Measurements from ENCODE around the gene FOXN3.

The FOXN3 gene

DNA sequence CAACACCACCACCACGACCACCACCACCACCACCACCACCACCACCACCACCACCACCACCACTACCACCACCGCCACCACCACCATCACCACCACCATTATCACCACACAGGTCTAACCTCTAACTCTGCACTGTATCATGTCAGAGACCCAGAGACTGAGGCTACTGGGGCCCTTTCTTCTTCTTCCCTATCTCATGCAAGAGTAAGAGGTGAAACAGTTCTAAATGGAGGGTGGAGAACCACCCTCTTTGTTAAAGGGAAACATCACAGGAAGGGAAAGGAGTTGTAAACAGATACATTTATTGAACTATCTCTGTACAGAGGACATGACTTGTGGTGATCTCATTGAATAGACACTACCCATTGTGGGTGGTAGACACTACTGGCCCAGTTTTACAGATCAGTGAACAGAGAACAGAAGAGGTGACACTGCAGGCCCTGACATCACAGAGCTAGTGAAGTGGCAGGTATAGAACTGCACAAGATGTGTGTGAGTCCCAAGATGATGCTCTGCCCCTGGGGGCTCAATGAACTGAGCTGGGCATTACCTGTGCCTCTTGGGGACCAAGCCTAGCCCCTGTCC, 91.6 kb downstream of the FOXN3 start:
- no peak for DNase-seq

DNA sequence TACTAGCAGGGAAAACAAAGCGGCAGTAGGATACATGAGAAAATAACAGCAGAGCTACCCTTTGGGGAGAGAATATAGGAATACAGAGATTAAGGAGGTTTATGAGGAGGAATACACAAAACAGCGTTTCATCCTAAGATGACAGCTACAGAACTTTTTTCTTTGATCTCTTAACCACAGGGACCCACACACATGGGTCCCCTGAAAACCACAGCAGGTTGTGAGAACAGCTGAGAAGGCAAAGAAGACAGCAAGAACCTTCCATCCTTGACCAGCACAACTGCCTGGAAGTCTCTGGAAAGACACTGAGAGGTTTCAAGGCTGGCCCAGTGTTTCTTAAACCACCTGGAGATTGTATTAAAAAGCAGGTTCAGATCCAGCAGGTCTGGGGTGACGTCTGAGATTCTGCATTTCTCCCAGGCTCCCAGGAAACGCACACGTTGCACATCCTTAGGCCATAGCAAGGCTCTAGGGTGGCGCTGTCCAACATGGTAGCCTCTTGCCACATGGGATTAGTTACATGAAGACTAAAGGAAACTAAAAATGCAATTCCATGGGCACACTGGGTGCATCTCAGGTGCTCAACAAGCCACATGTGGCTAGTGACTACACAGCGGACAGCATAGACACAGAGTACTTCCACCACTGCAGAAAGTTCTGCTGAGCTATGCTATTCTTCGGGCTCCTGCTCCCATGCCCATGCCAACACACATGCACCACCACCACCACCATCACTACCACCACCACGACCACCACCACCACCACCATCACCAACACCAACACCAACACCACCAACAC, 92.3 kb downstream of the FOXN3 start:
- no peak for DNase-seq

DNA sequence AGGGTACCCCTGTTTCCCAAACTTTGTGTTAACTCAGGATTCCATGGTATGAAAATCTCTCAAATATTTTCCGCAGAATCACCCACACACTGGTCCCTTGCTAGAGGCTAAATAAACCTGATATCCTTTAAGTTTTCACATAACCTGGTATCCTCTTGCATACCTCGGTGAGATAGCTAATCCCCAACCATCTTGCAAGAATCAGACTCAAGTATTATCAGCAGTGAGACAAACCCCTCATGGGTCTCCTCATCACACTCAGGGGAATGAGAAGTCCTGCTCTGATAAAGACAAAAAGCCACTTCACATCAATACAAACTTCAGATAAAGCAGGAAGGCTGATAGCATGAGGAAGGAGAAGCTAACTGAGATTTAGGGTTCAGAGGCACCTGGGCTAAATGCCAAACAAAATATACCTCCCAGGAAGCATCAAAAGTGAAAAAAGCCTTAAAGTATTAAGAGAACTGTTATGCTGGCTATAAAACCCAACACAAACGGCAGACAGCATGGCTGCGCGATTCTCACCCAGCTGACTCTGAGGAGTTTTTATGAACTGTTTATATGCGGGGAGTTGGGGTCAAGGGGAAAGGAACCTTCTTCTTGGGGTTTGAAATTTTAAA, 96.5 kb downstream of the FOXN3 start:
- DNase-seq, result no peak

DNA sequence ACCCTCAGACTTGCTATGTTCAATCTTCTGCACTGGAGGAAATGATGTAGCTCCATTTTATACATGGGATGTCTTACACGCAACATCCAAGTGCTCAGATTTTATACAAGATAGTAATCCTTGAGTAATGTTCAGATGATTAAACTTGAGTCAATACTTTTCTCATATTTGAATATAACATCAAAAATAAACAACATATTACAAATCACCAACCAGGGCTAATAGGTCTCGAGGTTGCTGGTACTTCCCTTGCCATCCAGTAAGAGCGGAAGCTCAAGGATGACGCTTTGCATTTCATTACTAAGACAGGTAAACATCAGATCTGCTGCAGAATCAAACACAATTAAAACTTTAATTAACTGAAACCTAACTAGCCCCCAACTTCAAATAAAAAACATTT, 97.3 kb downstream of the FOXN3 start:
- DNase-seq, result no peak

DNA sequence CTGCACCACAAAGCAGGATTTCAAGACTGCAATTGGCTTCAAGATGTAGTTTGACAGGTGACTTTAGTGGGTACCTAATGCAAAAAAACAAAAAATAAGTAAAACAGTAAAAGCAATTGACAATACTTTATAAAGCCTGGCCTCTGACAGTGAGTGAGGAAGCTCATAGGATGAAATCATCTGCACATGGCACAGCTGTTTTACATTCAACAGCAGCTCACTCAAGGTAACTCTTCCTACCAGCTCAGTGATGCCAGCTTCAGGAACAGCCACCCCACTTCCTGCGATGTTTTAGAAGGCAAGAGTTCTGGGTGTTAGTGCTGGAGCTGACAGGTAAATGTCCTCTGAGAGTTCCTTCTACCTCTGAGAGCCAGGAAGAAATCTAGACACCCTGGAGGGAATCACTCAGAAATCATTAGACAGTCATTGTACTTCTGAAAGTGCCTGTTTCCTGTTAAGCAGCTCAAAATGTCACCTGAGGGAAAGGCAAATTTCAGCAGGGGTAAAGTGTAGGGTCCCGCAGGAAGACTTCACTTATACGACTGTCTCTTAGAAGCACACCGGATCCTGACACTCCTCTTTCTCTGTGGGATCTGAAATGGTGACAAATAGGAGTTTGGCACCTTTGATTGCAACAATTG, 99.9 kb downstream of the FOXN3 start:
- DNase-seq, result no peak

DNA sequence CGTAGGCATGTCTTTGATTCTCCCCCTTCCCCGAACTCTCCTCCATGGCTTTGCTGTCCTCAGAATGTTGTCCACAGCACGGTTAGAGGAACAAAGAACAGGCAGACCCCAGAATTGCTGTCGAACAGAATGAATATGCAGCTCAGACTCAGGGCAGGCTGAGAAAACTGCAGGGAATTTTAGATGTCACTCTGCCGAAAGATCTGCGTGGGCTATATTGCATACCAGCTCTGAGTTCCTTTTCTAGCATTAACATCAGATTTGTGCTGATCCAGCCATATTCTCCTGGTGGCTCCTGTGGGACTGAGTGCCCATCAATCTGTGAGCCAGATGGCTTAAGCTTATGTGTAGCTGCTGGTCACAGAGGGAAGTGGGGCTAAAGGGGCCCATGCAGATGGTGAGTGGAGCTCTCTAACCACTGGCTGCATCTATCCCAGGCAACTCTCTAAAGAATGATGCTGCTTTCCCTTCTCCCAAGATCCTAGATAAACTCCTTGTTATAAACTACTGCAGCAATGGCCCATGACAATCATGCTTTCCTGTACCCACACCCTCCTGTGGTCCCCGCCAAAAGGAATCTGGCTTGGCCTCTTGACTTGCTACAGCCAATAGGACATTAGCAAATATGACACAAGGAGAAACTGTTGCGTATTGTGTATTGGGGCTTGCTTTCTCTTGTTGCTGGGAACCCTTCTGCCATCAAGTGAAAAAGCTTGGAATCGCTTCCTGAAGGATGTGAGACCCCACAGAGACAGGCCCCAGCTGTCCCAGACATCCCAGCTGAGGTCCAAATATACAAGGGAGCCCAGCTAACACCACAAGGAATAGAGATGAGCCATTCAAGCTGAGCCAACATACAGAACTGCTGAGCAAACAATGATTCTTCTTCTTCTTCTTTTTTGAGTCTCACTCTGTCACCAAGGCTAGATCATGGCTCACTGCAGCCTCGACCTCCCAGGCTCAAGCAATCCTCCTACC, 101.3 kb downstream of the FOXN3 start:
- DNase-seq, result no peak

DNA sequence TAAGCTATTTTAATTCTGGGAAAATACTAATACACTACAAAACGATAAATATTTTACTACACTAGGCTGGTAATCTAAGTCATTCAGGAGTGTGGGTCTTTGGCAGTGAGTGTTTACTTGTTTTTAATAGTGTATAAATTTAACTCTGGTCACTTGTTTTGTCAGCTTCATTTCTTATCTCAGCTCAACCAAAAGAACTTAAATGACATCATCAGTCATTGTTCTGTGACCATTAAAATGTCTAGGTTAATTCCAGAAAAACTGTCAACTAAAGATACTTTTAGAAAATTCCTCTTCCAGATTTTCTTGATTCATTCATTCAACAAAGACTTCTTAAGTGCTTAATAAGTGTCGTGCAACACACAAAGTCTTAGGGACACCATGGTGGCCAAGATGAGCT, 102.8 kb downstream of the FOXN3 start:
- no peak for DNase-seq

DNA sequence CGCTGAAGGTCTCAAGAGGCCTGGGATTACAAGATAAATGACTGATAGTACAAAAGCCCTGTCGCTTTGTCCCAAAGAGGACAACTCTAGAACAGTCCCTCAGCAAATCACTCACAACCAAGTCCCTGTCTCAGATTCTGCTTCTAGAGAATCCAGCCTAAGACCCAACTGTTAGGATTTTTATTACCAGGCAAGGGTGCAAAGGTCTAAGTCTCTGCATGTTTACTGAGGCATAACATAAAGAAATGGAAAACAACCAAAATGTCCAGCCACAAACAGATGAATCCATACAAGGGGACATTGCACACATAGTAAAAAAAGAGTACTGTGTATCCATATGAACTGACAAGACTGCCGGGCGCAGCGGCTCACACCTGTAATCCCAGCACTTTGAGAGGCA, 104.1 kb downstream of the FOXN3 start:
- DNase-seq, result no peak

DNA sequence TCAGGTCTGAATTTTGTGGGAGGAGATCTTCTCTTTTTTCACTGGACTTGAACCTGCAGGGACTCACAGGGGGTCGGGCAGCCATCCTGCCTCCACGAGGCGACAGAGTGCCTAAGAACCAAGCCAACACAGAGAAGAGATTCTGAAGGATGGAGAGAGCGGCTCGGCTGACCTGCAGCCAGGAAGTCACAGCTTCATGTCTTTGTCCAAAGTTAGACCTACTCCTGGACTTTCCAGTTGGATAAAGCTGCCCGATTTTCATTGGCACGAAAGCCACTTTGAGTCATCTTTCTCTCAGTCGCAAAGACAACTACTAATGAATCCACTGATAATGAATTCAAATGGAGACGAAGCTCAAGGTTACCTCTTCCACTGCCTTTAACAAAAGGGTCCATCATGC, 106.8 kb downstream of the FOXN3 start:
- no peak for DNase-seq

DNA sequence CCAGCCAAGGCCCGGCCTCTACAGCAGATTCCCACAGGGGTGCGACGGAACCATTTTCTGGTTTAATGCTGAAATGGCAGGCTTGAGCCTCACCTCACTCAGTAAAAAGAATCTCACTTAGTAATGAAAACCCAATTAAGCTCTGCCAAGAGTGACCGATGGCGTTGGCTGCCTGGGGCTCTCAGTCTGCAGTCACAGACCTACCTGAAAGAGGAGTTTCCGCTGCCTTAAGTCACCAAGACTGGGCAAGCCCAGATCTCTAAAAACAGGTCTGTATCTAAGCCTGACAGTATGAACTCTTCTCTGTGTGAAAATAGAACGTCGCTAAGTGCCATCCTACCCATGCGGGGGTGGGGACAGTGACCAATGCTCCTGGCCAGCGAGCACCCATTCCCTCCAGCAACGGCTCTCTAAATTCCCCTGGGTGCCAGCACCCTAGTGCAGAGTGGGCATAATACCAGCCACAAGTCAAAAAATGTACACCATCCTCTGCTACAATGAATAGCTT, 107.3 kb downstream of the FOXN3 start:
- no peak for DNase-seq

DNA sequence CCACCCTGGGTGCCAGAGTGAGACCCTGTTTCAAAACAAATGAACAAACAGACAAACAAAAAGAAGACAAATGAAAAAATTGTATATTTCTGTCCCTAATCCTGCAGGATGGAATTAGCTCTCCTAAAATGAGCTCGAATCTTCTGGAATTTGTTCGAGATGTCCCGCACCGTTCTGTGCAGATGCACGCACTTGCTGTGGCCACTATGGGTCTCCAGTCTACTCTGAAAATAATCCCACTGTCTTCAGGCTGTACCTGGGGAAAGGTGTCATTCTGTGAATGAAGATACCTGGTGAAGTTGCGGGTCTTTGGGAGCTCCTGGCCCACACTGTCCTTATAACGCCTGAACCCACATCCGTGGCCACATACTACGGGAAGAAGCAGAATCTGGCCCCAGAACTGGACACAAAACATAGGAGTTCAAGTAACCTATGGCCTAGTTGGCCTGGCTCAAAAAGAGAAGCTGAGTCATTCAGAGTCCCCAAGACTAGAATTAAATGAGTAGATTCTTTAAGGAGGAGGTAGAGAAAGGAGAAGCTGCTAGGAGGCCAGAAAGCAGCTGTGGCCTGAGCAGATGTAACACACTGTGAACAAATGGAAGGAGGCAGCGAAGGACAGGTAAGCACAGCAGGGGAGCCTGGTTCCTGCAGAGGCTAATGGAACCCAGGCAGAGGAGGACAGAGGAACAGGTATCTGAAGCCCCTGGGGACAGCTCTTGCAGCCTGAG, 108.6 kb downstream of the FOXN3 start:
- no peak for DNase-seq

DNA sequence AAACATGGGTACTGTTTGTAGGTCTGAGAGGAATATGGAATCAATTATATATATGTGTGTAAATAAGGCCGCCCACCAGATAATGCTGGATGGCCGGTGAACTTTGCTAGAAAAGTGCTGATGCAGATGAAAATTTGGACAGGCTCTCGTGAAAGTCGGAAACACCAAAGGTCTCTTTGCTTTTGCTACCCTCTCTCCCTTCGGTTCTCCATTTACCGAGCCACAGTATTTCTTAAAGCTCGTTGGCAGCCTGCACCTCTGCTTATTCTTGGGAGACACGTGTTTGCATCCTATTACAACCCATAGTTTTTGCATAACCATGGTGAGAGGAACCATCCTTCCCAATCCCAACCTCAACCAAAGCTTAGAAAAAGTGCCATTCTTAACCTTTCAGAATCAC, 109.6 kb downstream of the FOXN3 start:
- DNase-seq, result no peak

DNA sequence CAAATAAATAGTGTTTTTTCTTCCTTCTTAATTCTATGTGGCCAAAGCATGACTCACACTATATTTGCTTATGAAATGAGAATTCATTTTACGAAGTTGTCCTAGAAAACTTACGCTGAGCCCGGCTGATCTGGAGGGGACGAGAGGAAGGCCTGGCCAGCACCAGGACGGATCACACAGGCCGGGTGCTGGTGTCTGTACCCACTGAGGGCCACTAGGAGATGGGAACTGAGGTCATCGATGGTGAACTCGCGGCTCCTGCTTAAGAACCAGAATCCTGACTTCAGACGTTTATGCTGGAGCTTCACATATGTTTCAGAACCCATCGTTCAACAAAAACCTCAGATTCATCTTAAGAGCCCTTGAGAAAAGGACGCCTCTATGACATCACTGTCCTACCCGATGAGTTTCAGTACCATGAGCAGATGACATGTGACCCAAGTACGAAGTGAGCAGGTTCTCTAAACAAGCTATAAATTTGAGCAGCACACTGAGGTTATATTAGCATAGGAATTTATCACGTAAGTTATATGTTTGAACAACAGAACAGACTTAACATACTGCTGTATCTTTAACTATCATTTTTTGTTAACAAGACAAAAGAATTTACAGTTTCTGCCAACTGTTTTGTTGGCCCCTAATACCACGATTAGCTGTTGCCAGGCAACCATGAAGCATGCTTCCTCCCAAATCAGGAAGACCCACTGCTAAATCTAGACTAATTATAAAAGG, 111.9 kb downstream of the FOXN3 start:
- DNase-seq, result peak; percentile 11

DNA sequence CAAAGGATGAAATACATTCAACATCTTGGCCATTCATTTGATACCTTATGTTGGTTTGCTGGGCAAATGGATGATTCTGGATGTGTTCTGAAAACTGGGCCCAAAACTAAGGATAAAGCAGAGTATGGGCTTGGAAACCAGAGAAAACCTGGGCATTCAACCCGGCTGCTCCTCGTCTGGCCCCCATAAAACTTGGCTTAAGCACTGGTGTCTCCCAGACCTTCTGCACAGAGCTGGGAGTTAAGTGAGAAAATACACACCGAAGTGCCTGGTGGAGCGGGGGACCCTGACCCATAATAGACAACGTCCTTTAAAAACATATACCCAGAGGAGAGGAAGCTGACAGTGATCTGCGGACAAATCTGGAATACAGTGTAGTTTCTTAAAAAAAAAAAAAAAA, 112.5 kb downstream of the FOXN3 start:
- no peak for DNase-seq

DNA sequence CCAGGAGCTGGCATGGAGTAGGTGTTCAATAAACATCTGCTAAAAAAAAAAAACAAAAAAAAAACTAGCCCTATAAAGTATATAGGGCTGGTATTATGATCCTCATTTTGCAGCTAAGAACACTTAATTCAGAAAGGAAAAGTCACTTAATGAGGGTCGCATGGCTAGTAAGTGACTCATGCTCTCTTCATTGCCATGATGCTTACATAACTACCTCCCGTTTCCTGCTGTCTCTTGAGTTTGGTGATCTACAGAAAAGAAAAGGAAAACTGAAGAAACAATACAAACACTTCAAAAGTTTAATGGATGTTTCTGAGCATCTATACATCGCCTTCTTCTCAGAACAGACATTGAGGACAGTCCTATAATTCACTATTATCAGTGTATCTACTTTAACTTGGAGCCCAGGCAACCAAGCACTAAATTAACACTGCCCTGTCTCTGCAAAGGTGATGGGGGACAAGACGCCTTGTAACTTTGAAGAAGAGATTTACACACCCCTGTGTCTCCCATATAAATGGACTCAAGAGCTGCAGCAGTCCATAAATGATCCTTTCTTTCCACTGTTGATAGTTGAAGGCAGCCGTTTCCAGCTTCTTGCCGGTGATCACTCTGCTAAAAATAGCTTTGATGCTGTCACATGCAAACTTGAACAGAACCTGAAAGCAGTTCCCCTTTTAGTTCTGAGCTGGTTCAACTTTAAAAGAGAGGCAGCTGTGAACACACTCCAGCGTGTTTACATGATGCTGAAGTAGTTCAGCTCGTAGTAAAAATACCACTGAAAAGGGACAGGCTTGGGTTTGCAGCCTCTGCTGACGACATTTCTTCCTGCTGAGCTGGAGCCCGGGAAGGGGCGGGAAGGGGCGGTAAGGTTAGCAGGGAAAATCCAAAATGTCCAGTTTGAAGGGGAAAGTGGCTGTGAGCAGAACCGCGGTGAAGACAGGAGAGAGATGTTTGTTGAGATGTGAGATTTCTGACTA, 113.3 kb downstream of the FOXN3 start:
- peak; percentile 30 for DNase-seq

DNA sequence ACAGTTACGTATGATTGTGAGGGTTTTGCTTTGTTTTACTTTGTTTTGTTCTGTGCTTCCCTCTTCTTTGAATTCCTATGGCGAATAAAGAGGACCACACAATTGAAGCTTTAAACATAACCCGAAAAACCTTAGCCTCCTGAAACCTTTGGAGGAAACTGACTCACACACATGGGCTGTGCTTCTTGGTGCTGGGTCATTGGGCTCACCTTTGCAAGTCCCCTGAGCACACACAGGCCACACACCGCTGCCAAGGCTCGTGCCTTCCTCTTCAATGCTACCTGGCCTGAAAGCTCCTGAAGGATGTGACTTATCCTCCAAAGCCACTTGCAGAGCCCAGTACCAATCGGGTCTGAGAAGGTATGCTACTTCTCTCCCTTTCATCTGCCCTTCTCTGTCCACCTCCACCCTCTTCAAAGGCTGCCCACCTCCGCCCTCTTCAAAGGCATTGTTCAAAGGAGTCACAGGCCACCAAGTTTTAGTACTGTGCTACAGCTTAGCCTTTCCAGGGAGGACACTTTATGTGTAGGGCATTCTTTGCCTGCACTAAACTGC, 114.6 kb downstream of the FOXN3 start:
- DNase-seq, result no peak

DNA sequence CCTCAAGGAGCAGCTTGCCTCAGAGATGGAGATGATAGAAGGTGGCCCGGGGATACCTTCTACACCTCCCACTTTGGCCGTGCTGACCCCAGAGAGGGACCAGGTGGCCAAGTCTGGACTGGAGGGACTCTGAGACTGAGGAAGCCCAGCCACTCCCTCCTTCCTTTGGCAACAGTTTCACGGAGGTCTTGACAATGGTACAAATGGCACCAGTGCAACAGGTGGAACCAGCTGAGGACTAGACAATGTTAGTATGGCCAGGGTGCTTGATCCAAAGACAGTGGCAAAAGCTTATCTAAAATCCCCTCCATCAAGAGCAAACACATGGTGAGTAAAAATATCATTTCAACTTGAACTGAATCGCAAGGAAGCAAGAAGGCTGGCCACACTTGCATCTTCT, 117.4 kb downstream of the FOXN3 start:
- DNase-seq, result no peak

DNA sequence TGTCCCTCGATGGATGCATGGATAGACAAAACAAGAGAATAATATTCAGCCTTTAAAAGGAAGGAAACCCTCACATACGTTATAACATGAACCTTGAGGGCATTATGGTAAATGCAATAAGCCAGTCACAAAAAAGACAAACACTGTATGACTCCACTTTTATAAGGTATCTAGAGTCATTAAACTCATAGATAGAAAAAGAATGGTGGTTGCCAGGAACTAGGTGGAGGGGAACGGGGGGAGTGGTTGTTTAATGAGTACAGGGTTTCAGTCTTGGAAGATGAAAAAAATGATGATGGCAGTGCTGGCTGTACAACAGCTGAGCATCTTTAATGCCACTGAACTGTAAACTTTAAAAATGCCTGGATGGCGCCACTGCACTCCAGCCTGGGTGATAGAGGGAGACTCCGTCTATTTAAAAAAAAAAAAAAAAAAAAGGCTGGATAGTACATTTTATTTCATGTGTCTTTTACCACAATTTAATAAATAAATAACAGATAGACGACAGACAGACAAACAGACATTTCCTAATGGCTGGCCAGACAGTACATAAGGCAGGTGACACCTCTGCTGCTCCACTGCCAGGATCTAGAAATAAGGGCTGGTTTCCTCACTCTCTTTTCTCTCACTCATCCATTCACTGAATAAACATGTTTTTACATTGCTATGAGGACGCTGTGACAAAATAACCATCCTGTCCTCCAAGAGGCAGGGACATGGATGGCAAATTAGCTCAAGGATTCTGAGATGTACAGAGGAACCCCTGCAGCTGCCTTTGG, 118.8 kb downstream of the FOXN3 start:
- no peak for DNase-seq
